HG03066 (cell line): ENCODE data around the gene DICER1.
"Not testable (repeated sequence)": the region's sequence is repeated elsewhere in the genome, so short reads cannot be mapped to it uniquely, and the experiment has no call there.

ENCODE experiments used
- ATAC-seq: cut with Tn5 transposase; IDR thresholded peaks from one replicate; pipeline ENCODE4 v1.9.1; 2021; ENCODE audit warnings: low read depth; ENCODE audit not compliant: unreplicated experiment

DICER1 gene

GRCh38 chr14:95153866-95154265, 3.5 kb downstream of the DICER1 start:
- ATAC-seq, result no peak

- ATAC-seq, result no peak
Observed at GRCh38 chr14:95151561-95151960, 5.8 kb downstream of the DICER1 start.

DNA sequence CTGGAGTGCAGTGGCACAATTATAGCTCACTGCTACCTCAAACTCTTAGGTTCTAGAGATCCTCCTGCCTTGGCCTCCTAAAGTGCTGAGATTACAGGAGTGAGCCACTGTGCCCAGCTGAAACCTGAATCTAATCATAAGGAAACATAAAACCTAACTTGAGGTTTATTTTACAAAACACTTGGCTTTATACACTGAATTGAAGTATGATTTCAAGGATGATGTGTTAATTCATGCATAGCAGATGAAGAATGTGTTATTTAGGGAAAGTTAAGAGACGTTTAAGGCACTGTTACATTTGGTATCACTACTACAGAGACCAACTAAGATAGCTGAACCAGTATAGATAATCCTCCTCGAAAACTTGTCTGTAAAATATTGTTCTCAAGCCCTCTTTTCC, 6.4 kb downstream of the DICER1 start:
- ATAC-seq, result no peak

DNA sequence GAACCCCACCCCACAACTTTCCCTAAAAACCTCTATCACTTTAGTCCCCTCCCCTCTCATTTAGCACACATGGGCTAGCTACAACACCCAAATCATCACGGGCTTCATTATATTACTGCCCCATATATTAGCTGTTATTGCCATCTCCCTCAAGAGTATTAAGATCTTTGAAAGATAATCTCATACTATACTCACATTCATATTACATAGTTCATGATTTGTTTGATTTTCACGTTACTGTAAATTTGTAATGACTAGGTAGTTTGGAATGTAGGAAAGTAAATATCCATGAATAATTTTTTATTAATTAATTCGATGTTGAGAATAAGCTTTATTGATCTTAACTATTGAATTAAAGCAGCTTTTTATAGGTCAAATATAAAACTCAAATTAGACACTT, 7.9 kb downstream of the DICER1 start:
- ATAC-seq, result no peak

DNA sequence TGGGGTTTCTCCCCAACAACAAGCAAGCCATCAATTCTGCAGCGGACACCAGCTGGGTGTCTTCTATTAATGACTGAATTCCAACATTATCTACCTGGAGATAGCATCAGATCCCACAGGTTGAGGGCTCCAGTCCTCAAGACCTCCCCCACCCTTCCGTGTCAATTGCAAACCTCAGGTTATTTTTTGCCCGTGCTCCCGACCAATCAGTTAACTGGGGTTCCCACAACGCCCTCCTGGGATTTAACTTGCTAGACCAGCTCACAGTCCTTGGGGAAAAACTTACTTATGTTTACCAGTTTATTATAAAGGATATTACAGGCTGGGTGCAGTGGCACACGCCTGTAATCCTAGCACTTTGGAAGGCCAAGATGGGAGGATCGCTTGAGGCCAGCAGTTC, 9.7 kb downstream of the DICER1 start:
- no peak for ATAC-seq

- no peak for ATAC-seq
Observed at GRCh38 chr14:95146079-95146771, 11.1 kb downstream of the DICER1 start.

GRCh38 chr14:95144849-95145248, 12.5 kb downstream of the DICER1 start:
- ATAC-seq, result no peak

- no peak for ATAC-seq
Observed at GRCh38 chr14:95143808-95144620, 13.3 kb downstream of the DICER1 start.

DNA sequence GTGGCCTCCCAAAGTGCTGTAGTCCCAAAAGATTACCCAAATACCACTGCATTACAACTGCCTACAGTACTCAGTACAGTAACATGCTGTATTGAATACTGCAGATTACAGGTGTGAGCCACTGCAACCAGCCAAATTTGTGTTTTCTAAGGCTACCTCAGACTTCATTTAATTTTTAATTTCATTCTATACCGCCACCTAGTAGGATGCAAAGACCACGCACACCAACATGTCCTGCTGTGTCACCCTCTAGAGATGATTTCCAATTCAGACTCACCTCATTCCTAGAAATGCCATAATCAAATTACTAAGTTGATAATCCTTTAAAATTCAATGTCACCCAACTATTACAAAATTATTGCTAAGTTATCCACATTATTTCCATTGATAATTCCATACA, 15.1 kb downstream of the DICER1 start:
- ATAC-seq, result no peak

- no peak for ATAC-seq
Observed at GRCh38 chr14:95141684-95142083, 15.6 kb downstream of the DICER1 start.

DNA sequence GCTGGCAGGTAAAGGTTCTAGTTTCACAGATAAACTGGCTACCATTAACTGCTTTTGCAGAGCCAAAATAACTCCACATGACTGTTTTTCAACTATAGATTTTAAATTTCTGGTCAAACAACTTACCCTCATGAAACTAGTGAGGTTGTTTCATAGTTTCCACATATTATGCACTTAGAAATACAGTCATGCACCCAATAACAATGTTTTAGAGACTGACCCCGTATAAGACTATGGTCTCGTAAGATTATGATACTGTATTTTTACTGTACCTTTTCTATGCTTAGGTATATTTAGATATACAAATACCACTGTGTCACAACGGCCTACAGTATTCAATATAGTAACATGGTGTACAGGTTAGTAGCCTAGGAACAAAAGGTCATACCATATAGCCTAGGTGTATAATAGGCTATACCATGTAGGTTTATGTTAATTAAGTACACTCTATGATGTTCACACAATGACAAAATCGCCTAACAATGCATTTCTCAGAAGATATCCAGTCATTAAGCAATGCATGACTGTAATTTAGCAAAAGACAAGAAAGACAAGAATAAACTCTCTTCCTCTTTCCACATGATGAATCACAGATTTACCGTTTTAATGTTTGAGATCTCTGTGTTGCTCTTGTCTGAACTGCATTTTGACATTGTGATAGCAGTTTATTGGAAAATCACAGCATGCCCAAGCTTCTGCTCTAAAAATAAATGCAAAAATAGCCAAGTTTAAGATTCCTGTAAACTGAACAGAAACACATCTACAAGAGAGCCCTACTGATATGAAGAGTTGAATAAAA, 17.1 kb downstream of the DICER1 start:
- no peak for ATAC-seq

- ATAC-seq, result no peak
Observed at GRCh38 chr14:95138876-95139275, 18.5 kb downstream of the DICER1 start.

DNA sequence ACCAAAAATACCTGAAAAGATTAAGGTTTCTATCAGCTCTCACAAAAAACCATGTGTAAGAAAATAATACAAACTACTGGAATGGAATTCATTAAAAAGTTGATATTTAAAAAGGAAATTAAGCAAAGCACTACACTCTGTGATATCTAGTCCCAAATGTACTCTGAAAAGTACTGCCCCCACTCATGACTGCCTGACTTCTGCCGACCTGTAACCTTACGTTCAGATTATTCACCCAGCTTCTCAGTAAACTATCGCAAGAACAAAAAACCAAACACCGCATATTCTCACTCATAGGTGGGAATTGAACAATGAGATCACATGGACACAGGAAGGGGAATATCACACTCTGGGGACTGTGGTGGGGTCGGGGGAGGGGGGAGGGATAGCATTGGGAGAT, 18.9 kb downstream of the DICER1 start:
- ATAC-seq, result not testable (repeated sequence)

- ATAC-seq, result no peak
Observed at GRCh38 chr14:95137804-95138167, 19.5 kb downstream of the DICER1 start.

DNA sequence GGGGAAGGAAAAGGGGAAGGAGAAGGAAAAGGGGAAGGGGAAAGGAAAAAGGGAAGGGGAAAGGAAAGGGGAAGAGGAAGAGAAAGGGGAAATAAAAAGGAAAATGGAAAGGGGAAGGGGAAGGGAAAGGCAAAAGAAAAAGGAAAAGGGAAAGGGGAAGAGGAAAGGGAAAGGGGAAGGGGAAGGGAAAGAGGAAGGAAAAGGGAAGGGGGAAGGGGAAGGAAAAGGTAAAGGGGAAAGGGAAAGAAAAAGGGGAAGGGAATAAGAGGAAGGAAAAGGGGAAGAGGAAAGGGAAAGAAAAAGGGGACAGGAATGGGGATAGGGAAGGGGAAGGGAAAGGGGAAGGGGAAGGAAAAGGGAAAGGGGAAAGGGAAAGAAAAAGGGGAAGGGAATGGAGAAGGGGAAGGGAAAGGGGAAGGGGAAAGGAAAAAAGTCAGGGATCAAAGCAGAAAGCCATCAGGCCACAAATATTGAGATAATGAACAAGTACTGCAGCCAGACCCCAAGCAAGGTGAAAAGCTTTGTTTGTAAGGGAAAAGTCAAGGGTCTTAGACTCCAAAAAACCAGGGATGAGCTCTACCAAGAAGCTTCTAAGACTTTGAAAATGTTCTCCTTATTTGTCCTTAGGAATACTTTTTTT, 20.0 kb downstream of the DICER1 start:
- ATAC-seq, result no peak

DNA sequence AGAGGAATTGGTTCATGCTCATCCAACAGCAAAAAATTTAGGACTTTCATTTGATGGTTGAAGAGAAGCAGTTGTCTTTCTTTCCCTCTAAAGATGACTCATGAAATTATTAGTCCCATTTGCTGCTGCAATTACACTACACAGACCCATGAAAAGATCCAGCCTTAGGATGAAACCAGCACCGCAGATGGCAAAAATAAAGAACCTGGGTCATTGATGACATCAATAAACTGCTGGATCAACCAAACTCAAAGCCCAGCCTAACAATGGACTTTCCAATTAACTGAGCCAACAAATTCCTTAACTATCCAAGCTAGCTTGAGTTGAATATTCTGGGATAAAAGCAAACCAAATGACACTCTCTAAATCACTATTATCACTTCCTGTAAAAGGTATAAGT, 20.7 kb downstream of the DICER1 start:
- ATAC-seq, result no peak

- ATAC-seq, result no peak
Observed at GRCh38 chr14:95134304-95134933, 22.9 kb downstream of the DICER1 start.

GRCh38 chr14:95133282-95133681, 24.0 kb downstream of the DICER1 start:
- no peak for ATAC-seq

DNA sequence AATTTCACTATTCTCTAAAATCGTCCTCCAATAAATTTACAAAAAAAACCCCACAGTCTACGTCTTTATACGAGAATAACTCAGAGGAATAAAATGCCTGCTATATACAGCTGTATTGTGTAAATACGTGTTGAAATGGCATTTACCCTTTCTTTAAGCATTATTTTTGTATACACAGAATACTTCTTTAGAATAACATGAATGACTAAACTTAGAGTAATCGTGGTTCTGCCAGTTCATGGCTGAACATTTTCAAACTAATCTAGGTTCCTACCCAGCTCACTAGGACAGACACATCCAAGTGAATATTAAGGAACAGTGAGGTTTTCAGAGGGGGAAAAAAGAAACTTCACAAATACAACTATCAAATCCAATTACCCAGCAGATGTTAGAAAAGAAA, 24.6 kb downstream of the DICER1 start:
- ATAC-seq, result no peak

DNA sequence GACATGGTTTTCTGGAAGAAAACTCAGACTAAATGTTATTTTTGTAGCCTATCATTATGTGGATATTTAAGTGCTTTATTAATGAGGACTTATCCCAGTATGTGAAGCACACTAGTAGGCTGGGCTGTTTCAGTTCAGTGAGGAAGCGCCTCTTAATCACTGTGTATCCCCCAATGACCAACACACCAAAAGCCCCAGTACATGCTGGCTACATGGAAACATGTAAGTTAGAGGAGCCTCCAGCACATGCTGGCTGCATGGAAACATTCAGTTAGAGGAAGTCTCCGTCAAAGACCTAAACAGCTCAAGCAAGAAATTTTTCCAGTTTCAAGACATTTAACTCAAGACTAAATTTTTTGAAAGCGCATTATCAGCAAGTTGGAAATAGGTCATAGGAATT, 26.8 kb downstream of the DICER1 start:
- ATAC-seq, result no peak
